Measurements from ENCODE around the gene NUF2. TPM values are rescaled to one million over a fixed set of nuclear protein-coding genes. Genes with fewer than 3 reads are reported as not detected.
"Not testable (repeated sequence)": the region's sequence is repeated elsewhere in the genome, so short reads cannot be mapped to it uniquely, and the experiment has no call there.

Gene NUF2
- total RNA-seq, 3 donors from 2014 or later: 1.0 to 8.0 (median 2.3) TPM

- no peak overlapping the region for H3K4me3 ChIP-seq
- TF ChIP-seq CTCF (IDR thresholded peaks at IDR 0.05): no peak
- no peaks in the 10 kb centered on the region for H3K4me1 ChIP-seq (ENCODE audit: low read depth)
- intact Hi-C loops (cut with DNase I, micrococcal nuclease): no loop called here
- no peaks in the 10 kb centered on the region for H3K36me3 ChIP-seq (ENCODE audit: low read depth)
- no peak for ATAC-seq
- DNase-seq: no peak
- no peaks in the 10 kb centered on the region for H3K9me3 ChIP-seq
Measured at GRCh38 chr1:163337631-163338030, 15.9 kb downstream of the NUF2 start.

GRCh38 chr1:163346326-163346870 lies 24.6 kb downstream of the NUF2 start:
- intact Hi-C loops (cut with DNase I, micrococcal nuclease): no loop called here
- DNase-seq (no peak), ATAC-seq (no peak)
- H3K4me3 ChIP-seq: no peak overlapping the region
- no peaks in the 10 kb centered on the region for H3K36me3 ChIP-seq (ENCODE audit: low read depth)
- no peaks in the 10 kb centered on the region for H3K9me3 ChIP-seq
- H3K4me1 ChIP-seq (ENCODE audit: low read depth): no peaks in the 10 kb centered on the region
- no peak for TF ChIP-seq CTCF (IDR thresholded peaks at IDR 0.05)

GRCh38 chr1:163347106-163347505 lies 25.4 kb downstream of the NUF2 start:
- no peak for DNase-seq

GRCh38 chr1:163351912-163352311 lies 30.2 kb downstream of the NUF2 start:
- no peak for ATAC-seq
- H3K4me1 ChIP-seq (ENCODE audit: low read depth): no peaks in the 10 kb centered on the region
- no peaks in the 10 kb centered on the region for H3K9me3 ChIP-seq
- no peak for TF ChIP-seq CTCF (IDR thresholded peaks at IDR 0.05)
- intact Hi-C loops (cut with DNase I, micrococcal nuclease): no loop called here
- DNase-seq: no peak
- H3K4me3 ChIP-seq: no peak overlapping the region
- H3K36me3 ChIP-seq (ENCODE audit: low read depth): no peaks in the 10 kb centered on the region

More at GRCh38 chr1:163347106-163347505, 25.4 kb downstream of the NUF2 start:
- intact Hi-C loops (cut with DNase I, micrococcal nuclease): no loop called here
- Histone ChIP-seq H3K4me3 (no peak overlapping the region), H3K9me3 (no peaks in the 10 kb centered on the region), H3K36me3 (ENCODE audit: low read depth) (no peaks in the 10 kb centered on the region), H3K4me1 (ENCODE audit: low read depth) (no peaks in the 10 kb centered on the region)
- ATAC-seq: no peak
- no peak for TF ChIP-seq CTCF (IDR thresholded peaks at IDR 0.05)

- no peak overlapping the region for H3K4me3 ChIP-seq
- intact Hi-C loops (cut with DNase I, micrococcal nuclease): no loop called here
- TF ChIP-seq CTCF (IDR thresholded peaks at IDR 0.05): no peak
- DNase-seq: no peak
- ATAC-seq: no peak
- H3K4me1 ChIP-seq (ENCODE audit: low read depth): no peaks in the 10 kb centered on the region
- no peaks in the 10 kb centered on the region for H3K9me3 ChIP-seq
- H3K36me3 ChIP-seq (ENCODE audit: low read depth): no peaks in the 10 kb centered on the region
Measured at GRCh38 chr1:163357378-163357777, 35.6 kb downstream of the NUF2 start.

- H3K9me3 ChIP-seq; H3K36me3 ChIP-seq (ENCODE audit: low read depth); ATAC-seq; DNase-seq; H3K4me3 ChIP-seq; H3K4me1 ChIP-seq (ENCODE audit: low read depth); intact Hi-C loops (cut with DNase I, micrococcal nuclease): not testable (repeated sequence)
Measured at GRCh38 chr1:163358172-163358571, 36.4 kb downstream of the NUF2 start.

Measured in mucosa of descending colon (tissue), 3 donors.